HepG2 (cell line): Measurements from ENCODE around the gene ESYT2. TPM values are rescaled to one million over a fixed set of nuclear protein-coding genes. Genes with fewer than 3 reads are reported as not detected.

ENCODE experiments used
- ETV6 ChIP-seq: sonication (generic); formaldehyde crosslinking; conservative IDR thresholded peaks from 2 replicates; pipeline ENCODE4 v1.4.0; 2020; ENCODE audit warnings: missing genetic modification reagents
- KAT2B ChIP-seq: fragments of 150-350 bp; IDR thresholded peaks from 2 replicates; pipeline ENCODE4 v1.6.1; 2014; ENCODE audit warnings: low read depth, low read length, borderline replicate concordance
- NR1H2 ChIP-seq: sonication (generic); formaldehyde crosslinking; IDR thresholded peaks from 2 replicates; pipeline ENCODE4 v1.8.1; 2022; ENCODE audit warnings: low read depth, missing genetic modification reagents, borderline replicate concordance
- RNF219 ChIP-seq: sonication (generic); formaldehyde crosslinking; IDR thresholded peaks from 2 replicates; pipeline ENCODE4 v1.5.0; 2020; ENCODE audit warnings: mild to moderate bottlenecking, missing genetic modification reagents
- ZBED4 ChIP-seq: sonication (generic); formaldehyde crosslinking; IDR thresholded peaks from 2 replicates; pipeline ENCODE4 v1.4.0; 2020; ENCODE audit warnings: missing genetic modification reagents, borderline replicate concordance
- ZNF24 ChIP-seq: fragments of 450-650 bp; IDR thresholded peaks from 2 replicates; pipeline ENCODE4 v1.6.1; 2017; ENCODE audit warnings: antibody characterized with exemption, mild to moderate bottlenecking
- ZNF264 ChIP-seq: sonication (generic); formaldehyde crosslinking; IDR thresholded peaks from 2 replicates; pipeline ENCODE4 v1.4.0; 2020; ENCODE audit warnings: missing genetic modification reagents
- ZNF318 ChIP-seq: sonication (generic); formaldehyde crosslinking; IDR thresholded peaks from 2 replicates; pipeline ENCODE4 v1.4.0; 2020; ENCODE audit warnings: mild to moderate bottlenecking, missing genetic modification reagents
- ZNF577 ChIP-seq: sonication (generic); formaldehyde crosslinking; IDR thresholded peaks from 2 replicates; pipeline ENCODE4 v1.4.0; 2020; ENCODE audit warnings: mild to moderate bottlenecking, low read depth, missing genetic modification reagents, borderline replicate concordance
- ZNF841 ChIP-seq: sonication (generic); formaldehyde crosslinking; IDR thresholded peaks from 2 replicates; pipeline ENCODE4 v1.8.1; 2023; ENCODE audit warnings: missing genetic modification reagents, borderline replicate concordance
- ZNF879 ChIP-seq: sonication (generic); formaldehyde crosslinking; IDR thresholded peaks from 2 replicates; pipeline ENCODE4 v1.8.1; 2023; ENCODE audit warnings: missing genetic modification reagents
- polyA plus RNA-seq, 8 experiments: library from polyadenylated mRNA; depleted of rRNA in 3 of 8; stranded (reverse) in 7 of 8; unstranded in 1 of 8; fragments of >200 nt; fragmentation: Illumina TruSeq in 4 of 8; extraction: Trizol in 4 of 8; gene quantifications; 2 replicates each; pipeline versions ENCODE4 v1.2.1 to v1.2.3, GENCODE V29; 2011 to 2016; ENCODE audit warnings: low read depth in 4 of 8, missing spikeins in 1 of 8, mixed read lengths in 1 of 8; ENCODE audit not compliant: insufficient read depth in 1 of 8
- total RNA-seq, 5 experiments: library from RNA; depleted of rRNA; stranded (reverse); fragments of >200 nt; fragmentation: Illumina TruSeq; extraction: Trizol; gene quantifications; 2 replicates each; pipeline ENCODE4 v1.2.3, GENCODE V29; 2016; ENCODE audit warnings: low read depth in 1 of 5
- TF ChIP-seq, protein P1 (sequence below): IDR thresholded peaks from 2 replicates; pipeline ENCODE4 v1.6.1; 2016; ENCODE audit warnings: mild to moderate bottlenecking

Gene ESYT2
- total and polyA plus RNA-seq, 2 of the 13 experiments (the other 11 are each of a cell fraction or from before 2014, with no cell fraction given) = 28.5 to 37.3 TPM

DNA sequence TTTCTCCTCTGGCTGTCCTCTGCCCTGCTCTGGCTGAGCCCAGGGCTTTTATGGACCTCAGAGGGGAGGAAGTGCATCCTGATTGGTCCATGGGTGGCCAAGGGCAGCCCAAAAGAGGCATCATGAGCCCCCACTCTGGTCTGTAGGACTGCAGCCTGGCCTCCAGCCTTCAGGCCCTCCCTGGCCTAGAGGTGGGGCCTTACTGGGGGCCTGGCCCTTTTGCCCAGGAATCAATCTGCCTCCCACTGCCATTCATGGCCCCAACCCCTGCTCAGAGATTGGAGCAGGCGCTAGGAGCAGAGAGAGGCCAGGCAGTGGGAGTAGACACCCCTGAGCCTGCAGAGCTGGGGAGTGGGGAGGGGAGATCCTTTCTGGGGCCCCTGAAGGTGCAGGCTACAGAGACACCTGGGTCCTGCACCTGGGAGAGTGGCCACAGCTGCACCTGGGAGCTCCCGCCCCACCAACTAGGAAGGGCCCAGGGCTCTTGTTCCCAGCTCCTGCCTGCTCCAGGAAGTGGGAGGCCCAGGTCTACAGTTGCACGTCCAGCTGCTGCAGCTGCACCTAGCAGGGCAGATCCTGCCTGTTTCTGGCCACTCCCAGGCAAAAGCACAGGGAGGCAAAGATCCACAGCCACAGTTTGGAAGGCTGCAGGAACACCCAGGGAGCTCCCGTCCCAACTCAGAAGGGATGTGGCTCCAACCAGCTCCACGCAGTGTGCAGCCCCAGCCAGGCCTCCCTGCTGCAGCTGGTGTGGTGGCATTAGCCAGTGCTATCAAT, 20.6 kb upstream of the ESYT2 start (continued):
- no peak for TF ChIP-seq ZNF24
- no peak for TF ChIP-seq ZBED4 (CRISPR knock-in tag)
- TF ChIP-seq ZNF879 (CRISPR knock-in tag) = no peak; the same call in 1 of the 2 replicates
- no peak for TF ChIP-seq KAT2B
- no peak for TF ChIP-seq ETV6 (CRISPR knock-in tag)
- 0 out of 2 replicates have a peak, but pooled peaks have one; percentile 42 for TF ChIP-seq ZNF318
- TF ChIP-seq NR1H2 = no peak
- TF ChIP-seq RNF219 = no peak
- no peak for TF ChIP-seq ZNF264 (CRISPR knock-in tag)
- no peak for TF ChIP-seq ZNF841 (CRISPR knock-in tag)
- TF ChIP-seq, protein P1, sequence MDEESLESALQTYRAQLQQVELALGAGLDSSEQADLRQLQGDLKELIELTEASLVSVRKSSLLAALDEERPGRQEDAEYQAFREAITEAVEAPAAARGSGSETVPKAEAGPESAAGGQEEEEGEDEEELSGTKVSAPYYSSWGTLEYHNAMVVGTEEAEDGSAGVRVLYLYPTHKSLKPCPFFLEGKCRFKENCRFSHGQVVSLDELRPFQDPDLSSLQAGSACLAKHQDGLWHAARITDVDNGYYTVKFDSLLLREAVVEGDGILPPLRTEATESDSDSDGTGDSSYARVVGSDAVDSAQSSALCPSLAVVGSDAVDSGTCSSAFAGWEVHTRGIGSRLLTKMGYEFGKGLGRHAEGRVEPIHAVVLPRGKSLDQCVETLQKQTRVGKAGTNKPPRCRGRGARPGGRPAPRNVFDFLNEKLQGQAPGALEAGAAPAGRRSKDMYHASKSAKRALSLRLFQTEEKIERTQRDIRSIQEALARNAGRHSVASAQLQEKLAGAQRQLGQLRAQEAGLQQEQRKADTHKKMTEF (CRISPR knock-in tag) = peak; percentile 59; the same call in 1 of the 2 replicates
- no peak for TF ChIP-seq ZNF577 (CRISPR knock-in tag)
